Activated CD4-positive, CD25-positive, alpha-beta regulatory T cell treated with anti-CD3 and anti-CD28 coated beads, Interleukin-2, amount 50 U/mL, for 16 hours (primary cell): ENCODE results near the gene MEF2D.
A peak's percentile ranks its signal among the peaks of the same experiment; 100 is the strongest.

Experiments
- DNase-seq: peaks from one replicate; pipeline ENCODE4 v3.0.0-alpha.2; 2020; ENCODE audit warnings: low read depth, low spot score

Gene MEF2D

GRCh38 chr1:156470473-156470872 lies 30.1 kb downstream of the MEF2D start:
- DNase-seq = no peak

- DNase-seq = no peak
Measured at GRCh38 chr1:156468693-156469345, 31.8 kb downstream of the MEF2D start.

GRCh38 chr1:156467906-156468305 lies 32.7 kb downstream of the MEF2D start:
- no peak for DNase-seq

GRCh38 chr1:156467385-156467784 lies 33.2 kb downstream of the MEF2D start:
- DNase-seq = no peak

- DNase-seq = no peak
Measured at GRCh38 chr1:156465747-156466365, 34.7 kb downstream of the MEF2D start.

- DNase-seq = no peak
Measured at GRCh38 chr1:156464825-156465452, 35.6 kb downstream of the MEF2D start.

- no peak for DNase-seq
Measured at GRCh38 chr1:156464335-156464734, 36.2 kb downstream of the MEF2D start.

- DNase-seq = no peak
Measured at GRCh38 chr1:156463874-156464273, 36.7 kb downstream of the MEF2D start.

- no peak for DNase-seq
Measured at GRCh38 chr1:156462954-156463795, 37.4 kb downstream of the MEF2D start.

- no peak for DNase-seq
Measured at GRCh38 chr1:156461781-156462647, 38.6 kb downstream of the MEF2D start.

- DNase-seq = no peak
Measured at GRCh38 chr1:156461109-156461508, 39.5 kb downstream of the MEF2D start.

GRCh38 chr1:156460525-156460924 lies 40.0 kb downstream of the MEF2D start:
- DNase-seq = no peak

- no peak for DNase-seq
Measured at GRCh38 chr1:156458181-156458503, 42.4 kb downstream of the MEF2D start.

- DNase-seq = peak; percentile 90
Measured at GRCh38 chr1:156456625-156457465, 43.7 kb downstream of the MEF2D start.

GRCh38 chr1:156455362-156455761 lies 45.2 kb downstream of the MEF2D start:
- DNase-seq = no peak

- DNase-seq = no peak
Measured at GRCh38 chr1:156452907-156453306, 47.7 kb downstream of the MEF2D start.

- DNase-seq = no peak
Measured at GRCh38 chr1:156451505-156452160, 48.9 kb downstream of the MEF2D start.

GRCh38 chr1:156448134-156448967 lies 52.2 kb downstream of the MEF2D start:
- no peak for DNase-seq

GRCh38 chr1:156445789-156446263 lies 54.7 kb downstream of the MEF2D start:
- peak; percentile 62 for DNase-seq
